Uterus (tissue), 4 donors: ENCODE data around the gene GATAD2B. TPM values are rescaled to one million over a fixed set of nuclear protein-coding genes. Genes with fewer than 3 reads are reported as not detected.

Experiments used
- DNase-seq, 2 donors: peaks; one replicate each; pipeline ENCODE4 v3.0.0-alpha.2; 2019 to 2020
- H3K27ac ChIP-seq, 2 donors: fragments of 200-600 bp; sonication (generic); 1 replicate in 1 of 2; 2 replicates in 1 of 2; pipeline ENCODE4 v1.5.1; 2016 to 2018
- H3K27me3 ChIP-seq, 2 donors: fragments of 200-600 bp; sonication (generic); one replicate each; pipeline ENCODE4 v1.5.1; 2018 to 2019; ENCODE audit warnings: control low read depth in 1 of 2
- H3K36me3 ChIP-seq, 2 donors: fragments of 200-600 bp; sonication (generic); one replicate each; pipeline ENCODE4 v1.5.1; 2019; ENCODE audit warnings: control low read depth in 1 of 2
- H3K4me1 ChIP-seq, 2 donors: fragments of 200-600 bp; sonication (generic); one replicate each; pipeline ENCODE4 v1.5.1; 2018 to 2019; ENCODE audit warnings: control low read depth in 1 of 2
- H3K4me3 ChIP-seq, 2 donors: fragments of 200-600 bp; sonication (generic); 1 replicate in 1 of 2; 2 replicates in 1 of 2; pipeline ENCODE4 v1.5.1; 2018 to 2019; ENCODE audit warnings: mild to moderate bottlenecking in 1 of 2
- H3K9me3 ChIP-seq, 2 donors: fragments of 200-600 bp; sonication (generic); one replicate each; pipeline ENCODE4 v1.5.1; 2019; ENCODE audit warnings: control low read depth in 1 of 2
- POLR2A ChIP-seq, 2 donors: fragments of 450-650 bp; IDR thresholded peaks; one replicate each; pipeline ENCODE4 v1.6.1; 2016; ENCODE audit warnings: antibody characterized with exemption in 2 of 2, mild to moderate bottlenecking in 1 of 2, moderate library complexity in 1 of 2
- intact Hi-C: fragments of 100-400 bp; cut with DNase I; formaldehyde crosslinking; loops from one replicate; pipeline ENCODE4 v1.15.1; 2023; ENCODE audit warnings: low total_unique reads
- total RNA-seq, 4 donors: library from RNA; depleted of rRNA in 3 of 4; stranded (reverse); fragments of >200 nt in 3 of 4; gene quantifications; one replicate each; pipeline versions ENCODE4 v1.1.0 to v1.2.4, GENCODE V29; 2014 to 2023
- TF ChIP-seq, protein P1 (sequence below), 4 experiments: fragments of 200-600 bp in 2 of 4; fragments of 450-650 bp in 2 of 4; sonication (generic) in 2 of 4; IDR thresholded peaks; one replicate each; pipeline ENCODE4 v1.5.1; 2016 to 2019; ENCODE audit warnings: antibody characterized with exemption in 4 of 4, mild to moderate bottlenecking in 2 of 4, moderate library complexity in 1 of 4
- donor health status: DM: yes; HTN: yes; CAD: no.

Gene GATAD2B
- total RNA-seq, 4 donors from 2014 or later: 7.1 to 79.0 (median 26.6) TPM

GRCh38 chr1:153774026-153774595 lies 148.7 kb downstream of the GATAD2B start:
- Histone ChIP-seq H3K36me3 (no peaks in the 10 kb centered on the region), H3K4me1 (peaks cover 0 to 8% of the 10 kb centered on the region in 2 donors), H3K4me3 (no peak overlapping the region), H3K27ac (peak overlapping the region; percentile 86 to 88), H3K27me3 (no peaks in the 10 kb centered on the region), H3K9me3 (no peaks in the 10 kb centered on the region)
- no peak for TF ChIP-seq POLR2A (IDR thresholded peaks at IDR 0.05)
- TF ChIP-seq, protein P1, sequence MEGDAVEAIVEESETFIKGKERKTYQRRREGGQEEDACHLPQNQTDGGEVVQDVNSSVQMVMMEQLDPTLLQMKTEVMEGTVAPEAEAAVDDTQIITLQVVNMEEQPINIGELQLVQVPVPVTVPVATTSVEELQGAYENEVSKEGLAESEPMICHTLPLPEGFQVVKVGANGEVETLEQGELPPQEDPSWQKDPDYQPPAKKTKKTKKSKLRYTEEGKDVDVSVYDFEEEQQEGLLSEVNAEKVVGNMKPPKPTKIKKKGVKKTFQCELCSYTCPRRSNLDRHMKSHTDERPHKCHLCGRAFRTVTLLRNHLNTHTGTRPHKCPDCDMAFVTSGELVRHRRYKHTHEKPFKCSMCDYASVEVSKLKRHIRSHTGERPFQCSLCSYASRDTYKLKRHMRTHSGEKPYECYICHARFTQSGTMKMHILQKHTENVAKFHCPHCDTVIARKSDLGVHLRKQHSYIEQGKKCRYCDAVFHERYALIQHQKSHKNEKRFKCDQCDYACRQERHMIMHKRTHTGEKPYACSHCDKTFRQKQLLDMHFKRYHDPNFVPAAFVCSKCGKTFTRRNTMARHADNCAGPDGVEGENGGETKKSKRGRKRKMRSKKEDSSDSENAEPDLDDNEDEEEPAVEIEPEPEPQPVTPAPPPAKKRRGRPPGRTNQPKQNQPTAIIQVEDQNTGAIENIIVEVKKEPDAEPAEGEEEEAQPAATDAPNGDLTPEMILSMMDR (IDR thresholded peaks at IDR 0.05): no peak
- intact Hi-C loops: no loop called here
- no peak for DNase-seq

DNA sequence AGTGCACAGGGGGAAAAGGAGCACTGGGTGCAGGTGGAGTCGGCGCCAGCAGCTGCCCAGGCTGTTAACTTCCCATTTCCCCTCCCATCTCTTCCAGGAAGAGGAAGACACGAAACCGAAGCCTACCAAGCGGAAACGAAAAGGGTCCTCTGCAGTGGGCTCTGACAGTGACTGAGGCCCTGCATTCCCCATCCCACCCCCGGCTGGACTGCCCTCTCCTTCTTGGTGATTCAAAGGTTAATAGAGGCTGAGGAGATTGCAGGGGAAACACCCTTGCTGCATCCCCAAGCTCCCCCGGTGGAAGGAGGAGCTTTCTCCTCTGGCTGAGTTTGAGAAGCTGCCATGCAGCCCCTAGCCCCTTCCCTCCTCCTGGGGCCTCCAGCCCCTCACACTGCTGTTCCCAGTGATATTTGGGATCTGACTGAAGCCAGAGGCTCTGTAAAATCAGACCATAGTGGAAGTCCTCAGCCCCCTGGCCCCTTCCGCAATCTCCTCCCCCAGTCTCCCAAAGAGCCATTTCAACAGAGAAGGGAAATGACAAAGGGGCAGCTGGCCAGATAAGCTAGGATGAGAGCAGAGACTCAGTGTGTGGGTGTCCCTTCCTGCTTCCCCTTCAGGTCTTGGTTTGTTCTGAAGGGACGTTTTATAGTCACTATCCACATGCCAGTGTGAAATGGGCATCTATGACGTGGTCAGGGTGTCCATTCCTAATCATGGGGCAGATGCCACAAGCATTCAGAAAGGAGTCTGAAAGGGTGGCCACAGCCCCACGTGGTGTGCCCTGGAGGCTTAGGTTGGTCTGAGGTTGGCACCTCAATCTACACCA lies 149.5 kb downstream of the GATAD2B start:
- H3K27me3 ChIP-seq: no peaks in the 10 kb centered on the region
- intact Hi-C loops: no loop called here
- H3K4me1 ChIP-seq: peaks cover 0 to 8% of the 10 kb centered on the region in 2 donors
- no peaks in the 10 kb centered on the region for H3K9me3 ChIP-seq
- no peaks in the 10 kb centered on the region for H3K36me3 ChIP-seq
- DNase-seq: no peak
- no peak overlapping the region for H3K4me3 ChIP-seq
- peak overlapping the region; percentile 43 to 86 for H3K27ac ChIP-seq
- TF ChIP-seq POLR2A (IDR thresholded peaks at IDR 0.05): no peak
- TF ChIP-seq, protein P1 (IDR thresholded peaks at IDR 0.05): no peak

DNA sequence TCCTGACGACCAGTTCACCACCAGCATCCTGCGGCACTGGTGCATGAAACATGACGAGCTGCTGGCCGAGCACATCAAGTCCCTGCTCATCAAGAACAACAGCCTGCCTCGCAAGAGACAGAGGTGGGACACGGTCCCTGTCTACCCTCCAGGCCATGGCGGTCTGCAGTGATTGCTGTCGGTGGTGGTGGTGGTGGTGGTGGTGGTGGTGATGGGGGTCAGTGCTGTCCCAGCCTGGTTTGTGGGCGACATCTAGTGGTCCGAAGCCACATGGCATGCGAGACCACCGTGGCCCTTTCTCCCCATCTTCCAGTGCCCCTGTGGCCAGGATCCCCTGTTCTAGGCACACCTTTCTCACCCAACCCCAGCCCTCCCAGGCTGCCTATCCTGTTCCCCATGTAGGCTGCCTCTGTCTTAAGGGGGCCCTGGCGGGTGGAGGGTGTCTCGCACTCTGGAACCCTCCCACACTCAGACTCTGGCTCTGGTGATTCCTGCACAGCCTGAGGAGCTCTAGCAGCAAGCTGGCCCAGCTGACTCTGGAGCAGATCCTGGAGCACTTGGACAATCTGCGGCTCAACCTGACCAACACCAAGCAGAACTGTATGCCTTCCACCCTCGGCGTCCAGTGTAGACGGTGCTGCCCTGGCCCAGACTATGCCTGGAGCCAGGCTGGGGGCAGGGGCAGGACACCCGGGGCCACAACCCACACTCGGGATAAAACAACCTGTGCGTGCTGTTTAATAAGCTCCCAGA lies 150.8 kb downstream of the GATAD2B start:
- H3K27me3 ChIP-seq: no peaks in the 10 kb centered on the region
- intact Hi-C loops: loop anchor here (2.0 kb wide), 1 partner anchor 95 kb away; no protein-coding TSS in a partner anchor
- DNase-seq: peak; percentile 61 to 65
- no peaks in the 10 kb centered on the region for H3K36me3 ChIP-seq
- TF ChIP-seq POLR2A (IDR thresholded peaks at IDR 0.05): no peak
- TF ChIP-seq, protein P1 (IDR thresholded peaks at IDR 0.05): peak; percentile 51 to 79 (median 66)
- no peak overlapping the region for H3K4me3 ChIP-seq
- H3K4me1 ChIP-seq: peaks cover 0 to 8% of the 10 kb centered on the region in 2 donors
- peak overlapping the region; percentile 32 to 52 for H3K27ac ChIP-seq
- no peaks in the 10 kb centered on the region for H3K9me3 ChIP-seq

- H3K36me3 ChIP-seq: no peaks in the 10 kb centered on the region
- intact Hi-C loops: loop anchor here (2.0 kb wide), 1 partner anchor 94 kb away; no protein-coding TSS in a partner anchor
Observed at GRCh38 chr1:153771261-153771660, 151.5 kb downstream of the GATAD2B start.

More at GRCh38 chr1:153771261-153771660, 151.5 kb downstream of the GATAD2B start:
- peak overlapping the region; percentile 32 to 52 for H3K27ac ChIP-seq
- no peak for TF ChIP-seq POLR2A (IDR thresholded peaks at IDR 0.05)
- TF ChIP-seq, protein P1 (IDR thresholded peaks at IDR 0.05): no peak
- H3K27me3 ChIP-seq: no peaks in the 10 kb centered on the region
- peaks cover 0 to 8% of the 10 kb centered on the region in 2 donors for H3K4me1 ChIP-seq
- no peak overlapping the region for H3K4me3 ChIP-seq
- no peaks in the 10 kb centered on the region for H3K9me3 ChIP-seq
- DNase-seq: no peak
